ENCODE measurements around the gene DDX11.

DDX11 gene

DNA sequence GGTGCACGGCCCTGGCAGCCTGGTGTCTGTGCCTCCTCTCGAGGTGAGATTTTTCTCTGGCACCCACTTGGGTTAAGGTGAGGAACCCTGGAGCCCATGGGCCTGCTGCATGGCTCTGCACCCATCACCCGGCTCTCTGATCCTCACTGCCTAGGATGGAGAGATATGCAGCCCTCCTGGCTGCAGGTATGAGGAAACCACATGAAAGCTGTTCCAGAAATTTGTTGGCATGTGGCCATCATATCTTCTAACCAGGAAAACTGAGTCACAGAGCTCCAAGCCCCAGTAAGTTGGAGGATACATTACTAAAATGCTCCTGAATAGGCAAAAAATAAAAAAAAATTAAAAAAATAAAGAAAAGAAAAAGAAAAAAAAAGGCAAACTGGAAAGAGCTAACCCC is 39.3 kb upstream of the DDX11 start:
- no peak overlapping the region for H4K91ac ChIP-seq (ENCODE audit: low read depth, low read length, poor library complexity)
- no peak overlapping the region for H3K4me2 ChIP-seq (ENCODE audit: insufficient read depth, low read length, poor library complexity, severe bottlenecking)

DNA sequence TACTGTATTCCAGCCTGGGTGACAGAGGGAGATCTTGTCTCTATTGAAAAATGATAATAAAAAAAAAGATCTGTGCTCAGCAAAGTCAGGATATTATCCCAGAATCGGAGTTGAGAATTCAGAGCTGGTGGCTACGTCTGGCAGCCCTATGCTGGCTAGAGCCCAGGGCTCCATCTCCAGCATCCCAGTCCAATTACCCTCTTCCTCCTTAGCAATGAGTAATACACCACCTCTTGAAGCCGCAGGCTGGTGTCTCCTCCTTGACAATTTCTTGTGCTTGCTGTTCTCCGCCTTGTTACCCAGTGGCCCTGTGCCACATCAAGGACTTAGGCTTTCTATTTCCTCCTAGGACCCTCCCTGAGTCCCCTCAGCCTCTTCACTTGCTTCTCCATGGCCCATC is 38.4 kb upstream of the DDX11 start:
- Histone ChIP-seq H4K91ac (ENCODE audit: low read depth, low read length, poor library complexity) (no peak overlapping the region), H3K9me3 (replicated peaks in 1 of 2; ENCODE audit: control insufficient read depth in 2 of 2, insufficient read depth in 1 of 2, low read depth in 1 of 2, low read length in 2 of 2) (no peaks in the 10 kb centered on the region)
- WGBS, 2 donors (ENCODE audit: extremely low coverage in 2 of 2, insufficient read length in 2 of 2, insufficient replicate concordance in 1 of 2): no CpG with 5 or more reads among the region's 4 CpGs

More for the DNA sequence above, 39.3 kb upstream of the DDX11 start:
- Histone ChIP-seq H3K79me1 (ENCODE audit: low read depth, low read length) (no peaks in the 10 kb centered on the region), H3K14ac (ENCODE audit: low read length) (no peak overlapping the region), H2AK5ac (ENCODE audit: low read depth, low read length) (no peak overlapping the region), H3K9ac (ENCODE audit: low read depth, low read length, poor library complexity) (no peak overlapping the region), H2BK5ac (ENCODE audit: low read length) (no peak overlapping the region), H2AFZ (ENCODE audit: low read length) (no peak overlapping the region), H3K23ac (ENCODE audit: low read depth, low read length, poor library complexity) (no peak overlapping the region), H3K36me3 (replicated peaks in 1 of 2; ENCODE audit: control insufficient read depth in 2 of 2, insufficient read depth in 2 of 2, low read length in 2 of 2) (no peaks in the 10 kb centered on the region), H3K4me1 (ENCODE audit: control insufficient read depth in 2 of 2, insufficient read depth in 1 of 2, low read depth in 1 of 2, low read length in 2 of 2) (no peaks in the 10 kb centered on the region), H3K18ac (ENCODE audit: low read length) (no peak overlapping the region), H2BK120ac (ENCODE audit: low read depth, low read length) (no peak overlapping the region), H3K9me3 (replicated peaks in 1 of 2; ENCODE audit: control insufficient read depth in 2 of 2, insufficient read depth in 1 of 2, low read depth in 1 of 2, low read length in 2 of 2) (no peaks in the 10 kb centered on the region), H4K8ac (ENCODE audit: low read depth, low read length) (no peak overlapping the region), H2BK15ac (ENCODE audit: low read length) (no peak overlapping the region), H3K27ac (replicated peaks; ENCODE audit: low read length) (no peak overlapping the region), H2BK12ac (ENCODE audit: low read length) (no peak overlapping the region), H3K4ac (ENCODE audit: low read length) (no peak overlapping the region), H3K27me3 (ENCODE audit: control insufficient read depth in 3 of 3, insufficient read depth in 3 of 3, low read depth in 1 of 3, low read length in 3 of 3) (peaks cover 0 to 3% (median 0%) of the 10 kb centered on the region in 3 experiments), H3K4me3 (ENCODE audit: low read length in 2 of 2) (no peak overlapping the region)
- no peak for DNase-seq (ENCODE audit: low spot score)
- no CpG with 5 or more reads among the region's 3 CpGs for WGBS, 2 donors (ENCODE audit: extremely low coverage in 2 of 2, insufficient read length in 2 of 2, insufficient replicate concordance in 1 of 2)

DNA sequence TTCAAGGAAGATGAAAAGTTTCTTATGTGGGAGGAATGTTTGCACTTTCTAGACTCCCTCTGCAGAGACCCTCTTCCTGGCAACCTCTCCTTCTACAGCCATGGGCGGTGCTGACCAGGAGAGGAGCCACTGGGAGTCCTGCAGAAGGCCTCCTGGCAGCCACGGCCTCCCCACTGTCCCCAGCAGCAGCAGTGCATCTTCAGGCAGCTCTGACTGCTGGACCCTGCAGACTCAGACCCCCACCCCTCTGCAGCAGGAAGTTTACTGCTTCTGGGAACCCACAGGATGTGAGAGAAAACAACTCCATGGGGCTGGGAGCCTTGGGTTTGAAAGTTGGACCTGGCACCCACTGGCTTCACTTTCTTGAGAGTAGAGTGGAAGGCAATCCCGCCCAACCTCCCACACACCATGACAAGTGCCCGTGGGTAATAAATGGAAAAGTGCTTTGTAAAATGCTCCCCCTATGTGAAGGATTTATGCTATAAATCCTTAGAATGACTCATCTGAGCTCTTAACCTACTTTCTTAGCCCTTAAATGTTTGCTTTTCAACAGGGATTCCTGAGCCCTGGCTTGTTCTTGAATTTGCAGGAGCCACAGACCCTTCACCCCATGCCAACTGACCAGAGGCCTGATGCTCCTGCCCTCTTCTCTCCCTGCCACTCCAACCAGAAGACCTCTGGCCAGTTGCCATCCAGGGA is 37.5 kb upstream of the DDX11 start:
- Histone ChIP-seq H2BK120ac (ENCODE audit: low read depth, low read length) (no peak overlapping the region), H2BK12ac (ENCODE audit: low read length) (no peak overlapping the region), H4K91ac (ENCODE audit: low read depth, low read length, poor library complexity) (no peak overlapping the region), H3K27ac (replicated peaks; ENCODE audit: low read length) (no peak overlapping the region), H4K8ac (ENCODE audit: low read depth, low read length) (no peak overlapping the region), H2AFZ (ENCODE audit: low read length) (peak overlapping the region; percentile 13), H3K27me3 (ENCODE audit: control insufficient read depth in 3 of 3, insufficient read depth in 3 of 3, low read depth in 1 of 3, low read length in 3 of 3) (peaks cover 0 to 3% (median 0%) of the 10 kb centered on the region in 3 experiments), H2BK5ac (ENCODE audit: low read length) (no peak overlapping the region), H3K9ac (ENCODE audit: low read depth, low read length, poor library complexity) (no peak overlapping the region), H3K14ac (ENCODE audit: low read length) (no peak overlapping the region), H3K23ac (ENCODE audit: low read depth, low read length, poor library complexity) (no peak overlapping the region), H3K36me3 (replicated peaks in 1 of 2; ENCODE audit: control insufficient read depth in 2 of 2, insufficient read depth in 2 of 2, low read length in 2 of 2) (no peaks in the 10 kb centered on the region), H3K4ac (ENCODE audit: low read length) (no peak overlapping the region), H3K9me3 (replicated peaks in 1 of 2; ENCODE audit: control insufficient read depth in 2 of 2, insufficient read depth in 1 of 2, low read depth in 1 of 2, low read length in 2 of 2) (no peaks in the 10 kb centered on the region), H3K79me1 (ENCODE audit: low read depth, low read length) (no peaks in the 10 kb centered on the region), H3K4me3 (ENCODE audit: low read length in 2 of 2) (no peak overlapping the region), H3K4me2 (ENCODE audit: insufficient read depth, low read length, poor library complexity, severe bottlenecking) (no peak overlapping the region), H3K4me1 (ENCODE audit: control insufficient read depth in 2 of 2, insufficient read depth in 1 of 2, low read depth in 1 of 2, low read length in 2 of 2) (no peaks in the 10 kb centered on the region), H3K18ac (ENCODE audit: low read length) (no peak overlapping the region), H2AK5ac (ENCODE audit: low read depth, low read length) (no peak overlapping the region), H2BK15ac (ENCODE audit: low read length) (no peak overlapping the region)
- no CpG with 5 or more reads among the region's 4 CpGs for WGBS, 2 donors (ENCODE audit: extremely low coverage in 2 of 2, insufficient read length in 2 of 2, insufficient replicate concordance in 1 of 2)
- DNase-seq (ENCODE audit: low spot score): no peak

More for the DNA sequence above, 38.4 kb upstream of the DDX11 start:
- Histone ChIP-seq H3K4ac (ENCODE audit: low read length) (no peak overlapping the region), H2BK120ac (ENCODE audit: low read depth, low read length) (no peak overlapping the region), H3K36me3 (replicated peaks in 1 of 2; ENCODE audit: control insufficient read depth in 2 of 2, insufficient read depth in 2 of 2, low read length in 2 of 2) (no peaks in the 10 kb centered on the region), H3K9ac (ENCODE audit: low read depth, low read length, poor library complexity) (no peak overlapping the region), H3K27ac (replicated peaks; ENCODE audit: low read length) (no peak overlapping the region), H3K4me2 (ENCODE audit: insufficient read depth, low read length, poor library complexity, severe bottlenecking) (no peak overlapping the region), H2AK5ac (ENCODE audit: low read depth, low read length) (no peak overlapping the region), H3K4me3 (ENCODE audit: low read length in 2 of 2) (no peak overlapping the region), H4K8ac (ENCODE audit: low read depth, low read length) (no peak overlapping the region), H3K4me1 (ENCODE audit: control insufficient read depth in 2 of 2, insufficient read depth in 1 of 2, low read depth in 1 of 2, low read length in 2 of 2) (no peaks in the 10 kb centered on the region), H3K23ac (ENCODE audit: low read depth, low read length, poor library complexity) (no peak overlapping the region), H3K14ac (ENCODE audit: low read length) (no peak overlapping the region), H2BK12ac (ENCODE audit: low read length) (no peak overlapping the region), H2AFZ (ENCODE audit: low read length) (no peak overlapping the region), H2BK5ac (ENCODE audit: low read length) (no peak overlapping the region), H3K27me3 (ENCODE audit: control insufficient read depth in 3 of 3, insufficient read depth in 3 of 3, low read depth in 1 of 3, low read length in 3 of 3) (peaks cover 0 to 3% (median 0%) of the 10 kb centered on the region in 3 experiments), H3K18ac (ENCODE audit: low read length) (no peak overlapping the region), H3K79me1 (ENCODE audit: low read depth, low read length) (no peaks in the 10 kb centered on the region), H2BK15ac (ENCODE audit: low read length) (no peak overlapping the region)
- no peak for DNase-seq (ENCODE audit: low spot score)

DNA sequence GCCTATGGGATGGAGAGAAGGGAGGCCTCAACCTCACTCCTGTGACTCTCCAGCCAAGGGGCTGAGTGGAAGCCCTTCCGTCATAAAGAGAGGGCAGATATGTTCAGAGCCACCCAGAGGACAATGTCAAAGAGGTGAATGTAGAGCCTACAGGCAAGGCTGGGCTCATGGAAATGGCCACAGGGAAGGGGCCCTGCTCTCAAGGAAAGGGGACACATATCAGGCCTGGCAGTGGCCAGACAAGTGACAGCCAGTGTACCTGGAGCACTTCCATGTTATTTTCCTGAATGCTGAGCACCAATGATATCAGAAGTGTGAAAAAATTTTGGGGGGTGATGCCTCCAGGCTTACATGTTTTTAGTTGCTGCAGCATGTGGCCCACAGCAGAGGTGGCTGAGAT is 36.6 kb upstream of the DDX11 start:
- H3K36me3 ChIP-seq (replicated peaks in 1 of 2; ENCODE audit: control insufficient read depth in 2 of 2, insufficient read depth in 2 of 2, low read length in 2 of 2): no peaks in the 10 kb centered on the region
- H2BK12ac ChIP-seq (ENCODE audit: low read length): no peak overlapping the region
- no peak overlapping the region for H2BK120ac ChIP-seq (ENCODE audit: low read depth, low read length)
- no peaks in the 10 kb centered on the region for H3K9me3 ChIP-seq (replicated peaks in 1 of 2; ENCODE audit: control insufficient read depth in 2 of 2, insufficient read depth in 1 of 2, low read depth in 1 of 2, low read length in 2 of 2)
- WGBS, 2 donors (ENCODE audit: extremely low coverage in 2 of 2, insufficient read length in 2 of 2, insufficient replicate concordance in 1 of 2): no CpG with 5 or more reads among the region's 1 CpG
- H3K79me1 ChIP-seq (ENCODE audit: low read depth, low read length): no peaks in the 10 kb centered on the region
- H2BK5ac ChIP-seq (ENCODE audit: low read length): peak overlapping the region; percentile 45
- no peak overlapping the region for H3K4me2 ChIP-seq (ENCODE audit: insufficient read depth, low read length, poor library complexity, severe bottlenecking)
- DNase-seq (ENCODE audit: low spot score): no peak
- H3K4me1 ChIP-seq (ENCODE audit: control insufficient read depth in 2 of 2, insufficient read depth in 1 of 2, low read depth in 1 of 2, low read length in 2 of 2): no peaks in the 10 kb centered on the region
- H3K14ac ChIP-seq (ENCODE audit: low read length): peak overlapping the region; percentile 77
- no peak overlapping the region for H4K91ac ChIP-seq (ENCODE audit: low read depth, low read length, poor library complexity)
- no peak overlapping the region for H2AFZ ChIP-seq (ENCODE audit: low read length)
- H3K27ac ChIP-seq (replicated peaks; ENCODE audit: low read length): no peak overlapping the region
- no peak overlapping the region for H3K4me3 ChIP-seq (ENCODE audit: low read length in 2 of 2)
- no peak overlapping the region for H3K9ac ChIP-seq (ENCODE audit: low read depth, low read length, poor library complexity)
- no peak overlapping the region for H3K4ac ChIP-seq (ENCODE audit: low read length)
- H3K23ac ChIP-seq (ENCODE audit: low read depth, low read length, poor library complexity): no peak overlapping the region
- no peak overlapping the region for H2AK5ac ChIP-seq (ENCODE audit: low read depth, low read length)
- no peak overlapping the region for H4K8ac ChIP-seq (ENCODE audit: low read depth, low read length)
- H2BK15ac ChIP-seq (ENCODE audit: low read length): no peak overlapping the region
- H3K27me3 ChIP-seq (ENCODE audit: control insufficient read depth in 3 of 3, insufficient read depth in 3 of 3, low read depth in 1 of 3, low read length in 3 of 3): peaks cover 0 to 3% (median 0%) of the 10 kb centered on the region in 3 experiments
- H3K18ac ChIP-seq (ENCODE audit: low read length): no peak overlapping the region
